IPS-18a (cell line): Measurements from ENCODE around the gene MPLKIP.

Experiments
- H3K27ac ChIP-seq: one replicate; pipeline ENCODE4 v1.5.1; 2013; ENCODE audit warnings: low read length
- H3K27me3 ChIP-seq: one replicate; pipeline ENCODE4 v1.6.1; 2013; ENCODE audit warnings: mild to moderate bottlenecking, low read length; ENCODE audit not compliant: control insufficient read depth, insufficient read depth
- H3K36me3 ChIP-seq: one replicate; pipeline ENCODE4 v1.6.1; 2013; ENCODE audit warnings: low read depth, low read length; ENCODE audit not compliant: control insufficient read depth
- H3K4me1 ChIP-seq: one replicate; pipeline ENCODE4 v1.6.1; 2013; ENCODE audit warnings: low read depth, low read length; ENCODE audit not compliant: control insufficient read depth
- H3K4me3 ChIP-seq: one replicate; pipeline ENCODE4 v1.5.1; 2013; ENCODE audit warnings: low read length
- H3K9ac ChIP-seq: one replicate; pipeline ENCODE4 v1.6.1; 2013; ENCODE audit warnings: mild to moderate bottlenecking, low read length, moderate library complexity
- H3K9me3 ChIP-seq: one replicate; pipeline ENCODE4 v1.6.1; 2013; ENCODE audit warnings: low read depth, low read length; ENCODE audit not compliant: control insufficient read depth

Gene MPLKIP

DNA sequence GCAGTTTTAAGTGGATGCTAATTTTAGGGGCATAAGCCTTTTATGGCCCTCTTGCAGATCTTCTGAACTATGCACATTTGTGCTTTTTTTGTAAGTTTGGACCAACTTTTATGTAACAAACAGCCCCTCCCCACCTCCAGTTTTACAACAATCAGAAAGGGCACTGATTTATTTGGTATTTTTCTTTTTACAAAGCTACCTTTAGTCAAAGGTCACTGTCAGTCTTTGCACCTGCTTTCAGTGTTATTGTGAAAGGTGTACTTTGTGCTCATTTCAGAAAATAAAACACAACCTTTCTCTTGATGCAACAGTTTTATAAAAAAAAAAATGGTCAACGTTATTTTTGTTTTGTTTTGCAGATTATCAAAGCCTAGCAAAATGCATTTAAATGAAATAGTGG lies 39.2 kb downstream of the MPLKIP start:
- H3K4me1 ChIP-seq, result peaks cover 15% of the 10 kb centered on the region
- no peak overlapping the region for H3K27ac ChIP-seq
- H3K4me3 ChIP-seq, result no peak overlapping the region
- no peaks in the 10 kb centered on the region for H3K9me3 ChIP-seq
- no peak overlapping the region for H3K9ac ChIP-seq
- no peaks in the 10 kb centered on the region for H3K27me3 ChIP-seq
- peaks cover 32% of the 10 kb centered on the region for H3K36me3 ChIP-seq

DNA sequence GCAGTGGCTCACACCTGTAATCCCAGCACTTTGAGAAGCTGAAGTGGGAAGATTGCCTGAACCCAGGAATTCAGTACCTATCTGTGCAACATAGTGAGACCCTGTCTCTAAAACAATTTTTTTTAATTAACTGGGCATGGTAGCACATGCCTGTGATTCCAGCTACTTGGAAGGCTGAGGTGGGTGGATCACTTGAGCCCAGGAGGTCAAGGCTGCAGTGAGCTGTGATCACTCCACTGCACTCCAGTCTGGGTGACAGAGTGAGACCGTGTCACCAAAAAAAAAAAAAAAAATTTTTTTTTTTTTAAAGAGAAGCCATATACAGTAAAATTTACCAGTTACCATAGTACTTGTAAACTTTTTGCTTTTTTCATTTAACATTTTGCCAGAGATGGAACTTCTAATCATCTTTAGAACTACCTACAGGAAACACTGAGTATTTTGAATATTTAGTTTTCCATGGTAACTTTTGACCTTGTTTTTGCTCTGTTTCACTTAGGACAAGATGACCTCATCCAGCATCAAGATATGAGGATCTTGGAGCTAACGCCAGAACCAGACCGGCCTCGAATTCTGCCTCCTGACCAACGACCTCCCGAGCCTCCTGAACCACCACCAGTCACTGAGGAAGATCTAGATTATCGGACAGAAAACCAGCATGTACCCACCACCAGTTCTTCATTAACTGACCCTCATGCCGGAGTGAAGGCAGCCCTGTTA lies 40.6 kb downstream of the MPLKIP start:
- Histone ChIP-seq H3K27me3 (no peaks in the 10 kb centered on the region), H3K36me3 (peaks cover 40% of the 10 kb centered on the region), H3K27ac (no peak overlapping the region), H3K9me3 (no peaks in the 10 kb centered on the region), H3K9ac (no peak overlapping the region), H3K4me3 (no peak overlapping the region), H3K4me1 (peaks cover 15% of the 10 kb centered on the region)

DNA sequence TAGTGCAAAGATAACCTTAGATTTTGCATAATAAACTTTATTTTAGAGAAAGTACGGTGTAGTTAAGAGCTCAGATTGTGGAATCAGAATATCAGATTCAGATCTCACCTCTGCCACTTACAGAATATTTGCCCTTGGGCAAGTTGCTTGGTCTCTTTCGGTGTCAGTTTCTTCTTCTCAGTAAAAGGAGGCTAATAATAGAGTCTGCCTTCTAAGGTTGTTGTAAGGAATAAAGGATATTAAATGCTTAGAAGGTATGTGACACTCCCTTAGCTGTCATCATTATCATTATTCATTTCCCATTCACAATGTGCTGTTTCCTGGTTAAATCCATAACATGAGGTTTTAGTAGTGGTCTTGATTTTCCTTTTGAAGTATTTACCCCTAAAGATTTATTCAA lies 42.2 kb downstream of the MPLKIP start:
- Histone ChIP-seq H3K36me3 (peaks cover 49% of the 10 kb centered on the region), H3K9me3 (no peaks in the 10 kb centered on the region), H3K4me3 (no peak overlapping the region), H3K4me1 (peaks cover 10% of the 10 kb centered on the region), H3K27ac (no peak overlapping the region), H3K9ac (no peak overlapping the region), H3K27me3 (no peaks in the 10 kb centered on the region)

DNA sequence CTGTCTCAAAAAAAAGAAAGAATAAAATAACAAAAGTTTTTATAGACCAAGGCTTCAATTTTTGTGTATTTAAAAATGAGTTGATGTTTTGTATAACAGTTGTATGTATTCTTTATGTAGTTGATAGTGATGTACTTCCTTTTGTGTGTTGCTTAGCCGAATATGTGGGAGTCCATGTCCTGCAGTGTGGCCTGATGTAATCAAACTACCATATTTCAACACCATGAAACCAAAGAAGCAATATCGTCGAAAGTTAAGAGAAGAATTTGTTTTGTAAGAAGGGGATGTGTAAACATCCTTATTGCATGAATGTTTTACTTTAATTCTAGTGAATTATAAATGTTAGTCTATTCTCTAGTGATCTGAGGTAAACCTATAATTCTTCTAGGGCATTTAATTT lies 56.6 kb downstream of the MPLKIP start:
- Histone ChIP-seq H3K36me3 (peaks cover 6% of the 10 kb centered on the region), H3K4me1 (no peaks in the 10 kb centered on the region), H3K27me3 (no peaks in the 10 kb centered on the region), H3K9ac (no peak overlapping the region), H3K27ac (no peak overlapping the region), H3K9me3 (no peaks in the 10 kb centered on the region), H3K4me3 (no peak overlapping the region)
